Midbrain (tissue), 1 donor: ENCODE results near the gene TSC22D1.
"Not testable (repeated sequence)": the region's sequence is repeated elsewhere in the genome, so short reads cannot be mapped to it uniquely, and the experiment has no call there.

Experiments used
- DNase-seq: peaks from one replicate; lab custom pipeline; 2025; lab: John Stamatoyannopoulos, UW

The TSC22D1 gene

GRCh38 chr13:44506251-44506650 lies 69.9 kb downstream of the TSC22D1 start:
- no peak for DNase-seq

GRCh38 chr13:44504116-44504515 lies 72.0 kb downstream of the TSC22D1 start:
- DNase-seq = no peak

GRCh38 chr13:44498969-44499368 lies 77.2 kb downstream of the TSC22D1 start:
- DNase-seq = no peak

GRCh38 chr13:44498502-44498901 lies 77.6 kb downstream of the TSC22D1 start:
- DNase-seq = no peak

GRCh38 chr13:44497801-44498200 lies 78.3 kb downstream of the TSC22D1 start:
- DNase-seq = no peak

GRCh38 chr13:44493213-44493812 lies 82.8 kb downstream of the TSC22D1 start:
- no peak for DNase-seq

GRCh38 chr13:44489751-44490150 lies 86.4 kb downstream of the TSC22D1 start:
- DNase-seq = no peak

GRCh38 chr13:44487989-44488388 lies 88.1 kb downstream of the TSC22D1 start:
- no peak for DNase-seq

- no peak for DNase-seq
Observed at GRCh38 chr13:44484562-44485138, 91.5 kb downstream of the TSC22D1 start.

- DNase-seq = no peak
Observed at GRCh38 chr13:44474122-44474910, 101.8 kb downstream of the TSC22D1 start.

GRCh38 chr13:44471686-44472085 lies 104.4 kb downstream of the TSC22D1 start:
- no peak for DNase-seq

- DNase-seq = peak; percentile 11
Observed at GRCh38 chr13:44470638-44471562, 105.2 kb downstream of the TSC22D1 start.

- no peak for DNase-seq
Observed at GRCh38 chr13:44468874-44469273, 107.3 kb downstream of the TSC22D1 start.

GRCh38 chr13:44465318-44465717 lies 110.8 kb downstream of the TSC22D1 start:
- no peak for DNase-seq

- no peak for DNase-seq
Observed at GRCh38 chr13:44464471-44464870, 111.7 kb downstream of the TSC22D1 start.

GRCh38 chr13:44463759-44464158 lies 112.4 kb downstream of the TSC22D1 start:
- no peak for DNase-seq

- no peak for DNase-seq
Observed at GRCh38 chr13:44459674-44460073, 116.5 kb downstream of the TSC22D1 start.

GRCh38 chr13:44458313-44458975 lies 117.7 kb downstream of the TSC22D1 start:
- DNase-seq = no peak

GRCh38 chr13:44456212-44456611 lies 119.9 kb downstream of the TSC22D1 start:
- DNase-seq = not testable (repeated sequence)

- no peak for DNase-seq
Observed at GRCh38 chr13:44455769-44456168, 120.4 kb downstream of the TSC22D1 start.

GRCh38 chr13:44453881-44454280 lies 122.2 kb downstream of the TSC22D1 start:
- no peak for DNase-seq

GRCh38 chr13:44453069-44453468 lies 123.1 kb downstream of the TSC22D1 start:
- no peak for DNase-seq
